Left ventricle myocardium superior (tissue), 1 donor: Measurements from ENCODE around the gene RIOX2. TPM values are rescaled to one million over a fixed set of nuclear protein-coding genes. Genes with fewer than 3 reads are reported as not detected.

ENCODE experiments used
- total RNA-seq: library from RNA; stranded (reverse); fragmentation: NEBNext Ultra II Directional; extraction: Animal tissue kit (Norgen Biotek cat#: 25700); gene quantifications from one replicate; pipeline ENCODE4 v1.2.1, GENCODE V29; 2021
- donor health status: DM: no; HTN: yes; CAD: no; lungs with severe emphysema.

RIOX2 gene
- total RNA-seq, 1 donor from 2014 or later, result 11.1 TPM

Other genes starting within 250 kb of the RIOX2 start
- 4.1 TPM for gene ARL6, start 207.7 kb downstream of the RIOX2 start, total RNA-seq
- 20.4 TPM for gene CRYBG3, start 150.4 kb downstream of the RIOX2 start, total RNA-seq
- not detected for gene GABRR3, start 62.9 kb upstream of the RIOX2 start, total RNA-seq
- gene OR5AC2, start 114.7 kb upstream of the RIOX2 start, total RNA-seq, result not detected
- gene OR5H1, start 158.3 kb upstream of the RIOX2 start, total RNA-seq, result not detected
- not detected for gene OR5H14, start 175.0 kb upstream of the RIOX2 start, total RNA-seq
- not detected for gene OR5H15, start 194.3 kb upstream of the RIOX2 start, total RNA-seq